AG04450 (cell line): Measurements from ENCODE around the gene GID8. TPM values are rescaled to one million over a fixed set of nuclear protein-coding genes. Genes with fewer than 3 reads are reported as not detected.

ENCODE experiments used
- CTCF ChIA-PET: fragments of 300-600, 350-600 bp; formaldehyde crosslinking; extraction: SDS; loops from one replicate; lab custom pipeline; 2022; ENCODE audit warnings: antibody characterized with exemption, inconsistent platforms; lab: Charles Lee
- POLR2A ChIA-PET: fragments of 350-600 bp; formaldehyde crosslinking; extraction: SDS; loops from one replicate; lab custom pipeline; 2021; ENCODE audit warnings: antibody characterized with exemption, inconsistent platforms; lab: Yijun Ruan, JAX
- DNase-seq: peaks from one replicate; pipeline ENCODE4 v3.0.0-alpha.2; 2011; ENCODE audit warnings: low read depth, low spot score
- H3K27ac ChIP-seq: one replicate; pipeline ENCODE4 v1.5.1; 2012; ENCODE audit warnings: low read depth, low read length, control low read depth
- H3K27me3 ChIP-seq: one replicate; pipeline ENCODE4 v1.6.0; 2012; ENCODE audit warnings: low read length; ENCODE audit not compliant: control insufficient read depth, insufficient read depth
- H3K4me3 ChIP-seq: 2 replicates; pipeline ENCODE4 v1.5.1; 2011; ENCODE audit warnings: mild to moderate bottlenecking, low read depth, low read length, control low read depth
- H3K9me3 ChIP-seq: 2 replicates; pipeline ENCODE4 v1.5.1; 2012; ENCODE audit warnings: low read length; ENCODE audit not compliant: control insufficient read depth, insufficient read depth
- CTCF ChIP-seq: IDR thresholded peaks from 2 replicates; pipeline ENCODE4 v1.5.1; 2011; ENCODE audit warnings: low read depth, low read length, control low read depth, inconsistent platforms
- polyA plus RNA-seq: library from polyadenylated mRNA; depleted of rRNA; stranded (reverse); fragments of >200 nt; gene quantifications from 2 replicates; pipeline ENCODE4 v1.2.3, GENCODE V29; 2011

Gene GID8
- polyA plus RNA-seq, 1 experiment, result 24.4 TPM

DNA sequence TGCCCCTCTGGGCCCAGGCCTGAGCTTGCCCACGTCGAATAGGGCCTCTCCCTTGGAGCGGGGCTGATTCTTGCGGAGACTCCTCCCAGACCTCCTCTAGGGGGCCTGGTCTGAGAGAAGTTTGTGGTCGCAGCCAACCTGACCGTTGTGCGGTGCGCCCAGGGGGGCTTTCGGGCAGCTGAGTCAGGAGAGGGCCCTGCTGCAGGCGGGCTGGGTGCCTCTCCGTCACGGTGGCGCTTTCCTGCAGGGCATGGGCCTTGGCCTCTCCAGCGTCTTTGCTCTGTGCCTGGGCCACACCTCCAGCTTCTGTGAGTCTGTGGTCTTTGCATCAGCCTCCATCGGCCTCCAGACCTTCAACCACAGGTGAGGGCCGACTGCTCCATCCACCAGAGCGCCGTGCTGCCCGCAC, 27.4 kb downstream of the GID8 start:
- no peaks in the 10 kb centered on the region for H3K9me3 ChIP-seq
- ChIA-PET CTCF (interaction anchor here (1.4 kb wide), 1 partner anchor 44 kb away, joined by 4 read pairs; no protein-coding TSS in a partner anchor), POLR2A (no interaction called here)
- H3K4me3 ChIP-seq, result no peak overlapping the region
- no peak for DNase-seq
- H3K27me3 ChIP-seq, result peaks cover 10% of the 10 kb centered on the region
- no peak overlapping the region for H3K27ac ChIP-seq
- no peak for TF ChIP-seq CTCF

GRCh38 chr20:62966212-62967148, 28.5 kb downstream of the GID8 start:
- TF ChIP-seq CTCF, result no peak
- Histone ChIP-seq H3K4me3 (no peak overlapping the region), H3K27ac (no peak overlapping the region), H3K9me3 (no peaks in the 10 kb centered on the region), H3K27me3 (peaks cover 13% of the 10 kb centered on the region)
- ChIA-PET CTCF (no interaction called here), POLR2A (no interaction called here)
- no peak for DNase-seq

DNA sequence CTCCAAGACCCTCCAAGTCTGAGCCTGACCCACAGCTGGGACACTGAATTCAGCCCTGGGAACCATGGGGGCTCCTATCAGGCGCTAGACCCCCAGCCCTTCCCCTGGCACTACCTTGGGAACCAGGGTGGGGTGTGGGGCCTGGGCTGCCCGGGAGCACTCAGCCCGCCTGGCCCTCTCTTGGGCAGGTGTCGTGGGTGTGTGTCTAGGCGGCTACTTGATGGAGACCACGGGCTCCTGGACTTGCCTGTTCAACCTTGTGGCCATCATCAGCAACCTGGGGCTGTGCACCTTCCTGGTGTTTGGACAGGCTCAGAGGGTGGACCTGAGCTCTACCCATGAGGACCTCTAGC, 29.2 kb downstream of the GID8 start:
- DNase-seq, result no peak
- ChIA-PET POLR2A (no interaction called here), CTCF (no interaction called here)
- Histone ChIP-seq H3K9me3 (no peaks in the 10 kb centered on the region), H3K4me3 (no peak overlapping the region), H3K27ac (no peak overlapping the region), H3K27me3 (peaks cover 14% of the 10 kb centered on the region)
- no peak for TF ChIP-seq CTCF

DNA sequence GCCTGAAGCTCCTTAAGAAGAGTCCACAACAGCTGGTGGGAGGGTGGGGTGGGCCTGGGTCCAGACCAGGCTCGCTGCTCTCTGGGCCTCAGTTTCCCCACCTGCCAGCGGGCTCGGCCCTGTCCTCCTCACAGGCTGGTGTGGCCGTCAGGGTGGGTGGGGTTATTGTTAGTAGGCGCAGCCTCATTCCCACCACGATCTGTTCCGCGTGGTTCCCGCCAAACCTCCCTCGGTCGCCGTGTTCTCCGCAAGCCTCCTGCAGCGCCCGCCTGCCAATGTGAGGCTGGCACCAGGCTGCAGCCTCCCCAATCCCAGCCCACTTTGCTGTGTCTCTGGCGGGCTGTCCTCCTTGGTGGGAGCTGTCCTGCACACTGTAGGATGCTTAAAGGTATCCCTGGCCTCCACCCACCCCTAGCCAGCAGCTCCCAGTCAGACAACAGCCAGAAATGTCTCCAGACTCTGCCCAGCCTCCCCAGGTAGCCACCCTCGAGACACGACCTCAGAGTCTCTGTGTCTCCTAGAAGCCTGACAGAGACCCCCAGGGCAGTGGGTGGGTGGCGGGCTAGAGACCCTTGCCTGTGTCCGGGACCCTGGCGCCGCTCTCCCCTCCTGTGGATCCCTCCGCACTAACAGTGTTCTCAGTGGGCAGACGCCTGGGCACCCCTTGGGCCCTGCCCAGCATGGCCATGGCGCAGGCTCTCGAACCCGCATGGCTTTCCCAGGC, 29.8 kb downstream of the GID8 start:
- POLR2A ChIA-PET, result no interaction called here
- Histone ChIP-seq H3K27me3 (peaks cover 15% of the 10 kb centered on the region), H3K9me3 (no peaks in the 10 kb centered on the region; the same call in 1 of the 2 replicates), H3K27ac (no peak overlapping the region), H3K4me3 (no peak overlapping the region)
- TF ChIP-seq CTCF, result no peak
- CTCF ChIA-PET, result interaction anchor here (1.4 kb wide), 1 partner anchor 41 kb away, joined by 5 read pairs; no protein-coding TSS in a partner anchor
- no peak for DNase-seq
